ENCODE results near the gene GPRASP2.
A peak's percentile ranks its signal among the peaks of the same experiment; 100 is the strongest.

Gene GPRASP2

GRCh38 chrX:102744307-102744706 is 32.1 kb downstream of the GPRASP2 start:
- no peak overlapping the region for H3K4me3 ChIP-seq (ENCODE audit: low read depth, low read length)
- no peak for TF ChIP-seq CTCF (IDR thresholded peaks at IDR 0.05; ENCODE audit: low read depth, low read length, missing control alignments)
- in situ Hi-C loops (cut with HindIII; ENCODE audit: low sequenced_read_pairs), result no loop called here
- DNase-seq (ENCODE audit: low read depth), result no peak

- in situ Hi-C loops (cut with HindIII; ENCODE audit: low sequenced_read_pairs), result no loop called here
- DNase-seq (ENCODE audit: low read depth), result no peak
- peak overlapping the region; percentile 52 for H3K4me3 ChIP-seq (ENCODE audit: low read depth, low read length)
- TF ChIP-seq CTCF (IDR thresholded peaks at IDR 0.05; ENCODE audit: low read depth, low read length, missing control alignments), result no peak
Measured at GRCh38 chrX:102745513-102745856, 33.2 kb downstream of the GPRASP2 start.

- TF ChIP-seq CTCF (IDR thresholded peaks at IDR 0.05; ENCODE audit: low read depth, low read length, missing control alignments), result no peak
- in situ Hi-C loops (cut with HindIII; ENCODE audit: low sequenced_read_pairs), result no loop called here
- no peak for DNase-seq (ENCODE audit: low read depth)
- H3K4me3 ChIP-seq (ENCODE audit: low read depth, low read length), result peak overlapping the region; percentile 52
Measured at GRCh38 chrX:102745857-102746584, 33.8 kb downstream of the GPRASP2 start.

GRCh38 chrX:102765217-102765616 is 53.0 kb downstream of the GPRASP2 start:
- TF ChIP-seq CTCF (IDR thresholded peaks at IDR 0.05; ENCODE audit: low read depth, low read length, missing control alignments), result no peak
- no peak overlapping the region for H3K4me3 ChIP-seq (ENCODE audit: low read depth, low read length)
- in situ Hi-C loops (cut with HindIII; ENCODE audit: low sequenced_read_pairs), result no loop called here
- peak; percentile 58 for DNase-seq (ENCODE audit: low read depth)

GRCh38 chrX:102765809-102766208 is 53.6 kb downstream of the GPRASP2 start:
- no peak for TF ChIP-seq CTCF (IDR thresholded peaks at IDR 0.05; ENCODE audit: low read depth, low read length, missing control alignments)
- H3K4me3 ChIP-seq (ENCODE audit: low read depth, low read length), result no peak overlapping the region
- no peak for DNase-seq (ENCODE audit: low read depth)
- in situ Hi-C loops (cut with HindIII; ENCODE audit: low sequenced_read_pairs), result no loop called here

GRCh38 chrX:102767287-102767686 is 55.0 kb downstream of the GPRASP2 start:
- in situ Hi-C loops (cut with HindIII; ENCODE audit: low sequenced_read_pairs), result no loop called here
- DNase-seq (ENCODE audit: low read depth), result no peak
- no peak for TF ChIP-seq CTCF (IDR thresholded peaks at IDR 0.05; ENCODE audit: low read depth, low read length, missing control alignments)
- H3K4me3 ChIP-seq (ENCODE audit: low read depth, low read length), result no peak overlapping the region

Data from astrocyte of the cerebellum (primary cell).